Endothelial cell of umbilical vein (primary cell): ENCODE data around the gene PPP4R4. TPM values are rescaled to one million over a fixed set of nuclear protein-coding genes. Genes with fewer than 3 reads are reported as not detected.

ENCODE experiments used
- BruUV-seq: library from RNA; stranded (reverse); fragments of 400-500 nt; replicated peaks from 2 replicates; lab custom pipeline; 2021; lab: Mats Ljungman, UMichigan
- CTCF ChIA-PET: fragments of 300-600, 350-600 bp; sonication (Branson Sonifier 250); formaldehyde crosslinking; loops from one replicate; lab custom pipeline; 2021; ENCODE audit warnings: antibody characterized with exemption, inconsistent platforms; lab: Charles Lee
- POLR2A ChIA-PET: fragments of 300-600, 350-600 bp; sonication (Branson Sonifier 250); formaldehyde crosslinking; loops from one replicate; lab custom pipeline; 2021; ENCODE audit warnings: antibody characterized with exemption, inconsistent platforms; lab: Charles Lee
- DNase-seq: peaks from one replicate; pipeline ENCODE4 v3.0.0-alpha.2; 2011; ENCODE audit warnings: low read depth, low spot score
- FAIRE-seq: peaks from 2 replicates; lab custom pipeline; 2011; peaks lifted over from hg19 to GRCh38; lab: Jason Lieb, UNC
- H2AFZ ChIP-seq: 2 replicates; pipeline ENCODE4 v1.6.0; 2012; ENCODE audit warnings: low read depth, low read length, control low read depth, inconsistent platforms
- H3K27ac ChIP-seq: 2 replicates; pipeline ENCODE4 v1.5.1; 2011; ENCODE audit warnings: low read depth, mild to moderate bottlenecking, control low read depth, low read length, moderate library complexity; ENCODE audit not compliant: insufficient read depth
- H3K27me3 ChIP-seq, 2 experiments: 2 replicates each; pipeline versions ENCODE4 v1.6.0 to v1.6.1; 2011; ENCODE audit warnings: low read length in 2 of 2, mixed read lengths in 1 of 2; ENCODE audit not compliant: control insufficient read depth in 2 of 2, insufficient read depth in 2 of 2
- H3K36me3 ChIP-seq, 2 experiments: 2 replicates in 1 of 2; 3 replicates in 1 of 2; pipeline ENCODE4 v1.5.1; 2011; ENCODE audit warnings: low read length in 2 of 2, mild to moderate bottlenecking in 1 of 2, moderate library complexity in 1 of 2; ENCODE audit not compliant: control insufficient read depth in 2 of 2, insufficient read depth in 2 of 2; ENCODE audit errors: extremely low read depth in 1 of 2
- H3K4me1 ChIP-seq: 3 replicates; pipeline ENCODE4 v1.5.1; 2011; ENCODE audit warnings: mild to moderate bottlenecking, low read length; ENCODE audit not compliant: control insufficient read depth, insufficient read depth; ENCODE audit errors: extremely low read depth
- H3K4me2 ChIP-seq: 2 replicates; pipeline ENCODE4 v1.6.1; 2011; ENCODE audit warnings: low read length, control low read depth, mixed read lengths; ENCODE audit not compliant: insufficient read depth
- H3K4me3 ChIP-seq, 3 experiments: fragments of 200-600 bp in 1 of 3; sonication (generic), shearing (Covaris generic) in 1 of 3; replicated peaks in 1 of 3; 2 replicates each; pipeline ENCODE4 v1.5.1; 2011 to 2016; ENCODE audit warnings: control low read depth in 3 of 3, low read length in 3 of 3, mild to moderate bottlenecking in 2 of 3, inconsistent platforms in 1 of 3, low read depth in 1 of 3, moderate library complexity in 1 of 3; ENCODE audit not compliant: insufficient read depth in 1 of 3
- H3K79me2 ChIP-seq: 2 replicates; pipeline ENCODE4 v1.6.0; 2012; ENCODE audit warnings: low read length, inconsistent platforms; ENCODE audit not compliant: control insufficient read depth, insufficient read depth
- H3K9ac ChIP-seq: replicated peaks from 2 replicates; pipeline ENCODE3; 2011; ENCODE audit warnings: low read length, control low read depth; ENCODE audit not compliant: insufficient read depth; ENCODE audit errors: extremely low read depth
- H3K9me1 ChIP-seq: replicated peaks from 3 replicates; pipeline ENCODE4 v1.6.0; 2011; ENCODE audit warnings: mild to moderate bottlenecking, low read length; ENCODE audit not compliant: control insufficient read depth, insufficient read depth; ENCODE audit errors: extremely low read depth
- H3K9me3 ChIP-seq: replicated peaks from 2 replicates; pipeline ENCODE4 v1.5.1; 2012; ENCODE audit warnings: low read length, inconsistent platforms; ENCODE audit not compliant: control insufficient read depth, insufficient read depth
- H4K20me1 ChIP-seq: replicated peaks from 2 replicates; pipeline ENCODE3; 2011; ENCODE audit warnings: mild to moderate bottlenecking, low read length; ENCODE audit not compliant: control insufficient read depth, insufficient read depth; ENCODE audit errors: extremely low read depth
- CTCF ChIP-seq, 2 donors: IDR thresholded peaks; 1 replicate in 1 of 2; 2 replicates in 1 of 2; pipeline ENCODE4 v1.5.1; 2011; ENCODE audit warnings: low read length in 2 of 2, mild to moderate bottlenecking in 2 of 2, moderate library complexity in 2 of 2, control low read depth in 1 of 2, inconsistent platforms in 1 of 2, low read depth in 1 of 2; ENCODE audit not compliant: insufficient read depth in 1 of 2; ENCODE audit errors: extremely low read depth in 1 of 2
- EZH2 ChIP-seq: IDR thresholded peaks from 2 replicates; pipeline ENCODE4 v1.6.1; 2012; ENCODE audit warnings: borderline replicate concordance, low read depth, mild to moderate bottlenecking, moderate library complexity, low read length, inconsistent platforms; ENCODE audit not compliant: severe bottlenecking
- FOS ChIP-seq: IDR thresholded peaks from 2 replicates; pipeline ENCODE4 v1.6.1; 2011; ENCODE audit warnings: mild to moderate bottlenecking, low read length, moderate library complexity, borderline replicate concordance; ENCODE audit not compliant: insufficient read depth
- GATA2 ChIP-seq: IDR thresholded peaks from 2 replicates; pipeline ENCODE4 v1.7.0; 2011; ENCODE audit warnings: low read depth, mild to moderate bottlenecking, moderate library complexity, mixed read lengths, low read length; ENCODE audit not compliant: insufficient read length, insufficient read depth
- JUN ChIP-seq: IDR thresholded peaks from 2 replicates; pipeline ENCODE4 v1.6.1; 2011; ENCODE audit warnings: borderline replicate concordance, low read depth; ENCODE audit not compliant: insufficient read length, insufficient read depth
- MAX ChIP-seq: IDR thresholded peaks from 2 replicates; pipeline ENCODE4 v1.6.1; 2011; ENCODE audit not compliant: insufficient read depth, insufficient read length
- MYC ChIP-seq: IDR thresholded peaks from one replicate; pipeline ENCODE4 v1.6.1; 2011; ENCODE audit warnings: mild to moderate bottlenecking, low read depth, low read length
- POLR2A ChIP-seq: IDR thresholded peaks from 2 replicates; pipeline ENCODE4 v1.6.1; 2012; ENCODE audit warnings: low read depth, mild to moderate bottlenecking, control low read depth, low read length
- POLR2AphosphoS5 ChIP-seq: IDR thresholded peaks from 2 replicates; pipeline ENCODE4 v1.6.1; 2012; ENCODE audit warnings: low read depth, mild to moderate bottlenecking, control low read depth, low read length, moderate library complexity; ENCODE audit not compliant: insufficient read depth
- dilution Hi-C: fragments of 300-500 bp; cut with MboI; formaldehyde crosslinking; loops from one replicate; pipeline ENCODE4 v1.15.0; 2019; ENCODE audit warnings: low sequenced_read_pairs; ENCODE audit not compliant: extremely low pct_ligation_motif_present
- intact Hi-C: fragments of 100-400 bp; cut with micrococcal nuclease; formaldehyde crosslinking; loops from one replicate; pipeline ENCODE4 v1.10.0; 2022
- polyA plus RNA-seq, 4 experiments: library from polyadenylated mRNA; depleted of rRNA in 3 of 4; stranded (reverse) in 3 of 4; unstranded in 1 of 4; fragments of >200 nt; gene quantifications; 2 replicates each; pipeline versions ENCODE4 v1.2.1 to v1.2.3, GENCODE V29; 2011 to 2012; ENCODE audit warnings: missing spikeins in 1 of 4
- total RNA-seq: library from RNA; stranded (reverse); gene quantifications from 2 replicates; pipeline ENCODE4 v1.2.3, GENCODE V29; 2021

Gene PPP4R4
- total and polyA plus RNA-seq, 2 donors (not counting 3 experiments of a cell fraction or from before 2014, with no cell fraction given) = not detected

GRCh38 chr14:94192536-94192935, 18.4 kb downstream of the PPP4R4 start:
- H3K79me2 ChIP-seq = no peaks in the 10 kb centered on the region
- peaks cover 0 to 2% of the 10 kb centered on the region in 2 experiments for H3K27me3 ChIP-seq
- H3K4me1 ChIP-seq = no peaks in the 10 kb centered on the region
- no peak for TF ChIP-seq JUN
- TF ChIP-seq MYC = no peak
- no peak for TF ChIP-seq MAX
- TF ChIP-seq EZH2 = no peak
- no peak for TF ChIP-seq POLR2A
- no peak for TF ChIP-seq FOS
- H3K27ac ChIP-seq = no peak overlapping the region
- H3K4me2 ChIP-seq = no peak overlapping the region
- BruUV-seq = no TSS peak
- DNase-seq (no peak), FAIRE-seq (no peak)
- intact Hi-C loops (no loop called here), dilution Hi-C loops (no loop called here)
- ChIA-PET CTCF (interaction anchor here (1.6 kb wide), 2 partner anchors 13 to 31 kb away, joined by 3 to 5 read pairs; no protein-coding TSS in a partner anchor), POLR2A (no interaction called here)
- H2AFZ ChIP-seq = no peak overlapping the region
- H3K9ac ChIP-seq = no peak overlapping the region
- H3K4me3 ChIP-seq = no peak overlapping the region
- no peaks in the 10 kb centered on the region for H4K20me1 ChIP-seq
- H3K9me3 ChIP-seq = no peaks in the 10 kb centered on the region
- H3K9me1 ChIP-seq = no peaks in the 10 kb centered on the region
- no peaks in the 10 kb centered on the region for H3K36me3 ChIP-seq

GRCh38 chr14:94193776-94194175, 19.7 kb downstream of the PPP4R4 start:
- H3K9ac ChIP-seq = no peak overlapping the region
- TF ChIP-seq MYC = no peak
- TF ChIP-seq FOS = no peak
- TF ChIP-seq POLR2AphosphoS5 = no peak
- no peak for TF ChIP-seq GATA2
- no peak for TF ChIP-seq JUN
- TF ChIP-seq CTCF (IDR thresholded peaks at IDR 0.05; ENCODE audit: extremely low read depth in 1 of 2, insufficient read depth in 1 of 2, low read depth in 1 of 2, low read length in 2 of 2) = no peak
- TF ChIP-seq POLR2A = no peak
- TF ChIP-seq EZH2 = no peak
- no peak for TF ChIP-seq MAX
- no peak overlapping the region for H2AFZ ChIP-seq
- H3K9me1 ChIP-seq = no peaks in the 10 kb centered on the region
- no TSS peak for BruUV-seq
- intact Hi-C loops = no loop called here
- POLR2A ChIA-PET = no interaction called here
- H3K27me3 ChIP-seq = peaks cover 0 to 2% of the 10 kb centered on the region in 2 experiments
- H3K27ac ChIP-seq = no peak overlapping the region
- no peak overlapping the region for H3K4me3 ChIP-seq
- no peak for DNase-seq
- H4K20me1 ChIP-seq = no peaks in the 10 kb centered on the region
- no peaks in the 10 kb centered on the region for H3K9me3 ChIP-seq
- dilution Hi-C loops = no loop called here
- CTCF ChIA-PET = interaction anchor here (1.6 kb wide), 1 partner anchor 32 kb away, joined by 3 read pairs; no protein-coding TSS in a partner anchor
- no peaks in the 10 kb centered on the region for H3K4me1 ChIP-seq
- H3K4me2 ChIP-seq = no peak overlapping the region
- no peaks in the 10 kb centered on the region for H3K79me2 ChIP-seq
- H3K36me3 ChIP-seq = no peaks in the 10 kb centered on the region
- no peak for FAIRE-seq
